KMS-11 (cell line): ENCODE results near the gene PIK3CA.
"Not testable (repeated sequence)": the region's sequence is repeated elsewhere in the genome, so short reads cannot be mapped to it uniquely, and the experiment has no call there.

Experiments
- H2AFZ ChIP-seq: fragments of 200-600 bp; sonication (generic); 2 replicates; pipeline ENCODE4 v1.6.1; 2016; ENCODE audit warnings: antibody characterized with exemption, mixed run types, low read depth
- H3K27ac ChIP-seq: fragments of 200-600 bp; sonication (generic); 2 replicates; pipeline ENCODE4 v1.6.1; 2016; ENCODE audit warnings: mild to moderate bottlenecking, mixed run types
- H3K27me3 ChIP-seq: fragments of 200-600 bp; sonication (generic); 2 replicates; pipeline ENCODE4 v1.6.1; 2017; ENCODE audit warnings: mild to moderate bottlenecking, low read depth, mixed run types, moderate library complexity; ENCODE audit not compliant: insufficient read depth
- H3K36me3 ChIP-seq: fragments of 200-600 bp; sonication (generic); 2 replicates; pipeline ENCODE4 v1.6.1; 2017; ENCODE audit warnings: mild to moderate bottlenecking, mixed run types; ENCODE audit not compliant: insufficient read depth
- H3K4me1 ChIP-seq: fragments of 200-600 bp; sonication (generic); 2 replicates; pipeline ENCODE4 v1.6.1; 2016; ENCODE audit warnings: mild to moderate bottlenecking, low read depth, mixed run types; ENCODE audit not compliant: poor library complexity, severe bottlenecking
- H3K4me2 ChIP-seq: fragments of 200-600 bp; sonication (generic); 2 replicates; pipeline ENCODE4 v1.7.0; 2016; ENCODE audit warnings: mild to moderate bottlenecking, mixed run types
- H3K4me3 ChIP-seq: fragments of 200-600 bp; sonication (generic); IDR thresholded peaks from 2 replicates; pipeline ENCODE4 v1.6.1; 2017; ENCODE audit warnings: low read depth, low read length, mixed read lengths; ENCODE audit not compliant: insufficient read depth
- H3K79me2 ChIP-seq: fragments of 200-600 bp; sonication (generic); 2 replicates; pipeline ENCODE4 v1.6.1; 2016; ENCODE audit warnings: low read depth, mixed run types; ENCODE audit not compliant: insufficient read depth
- H3K9ac ChIP-seq: fragments of 200-600 bp; sonication (generic); 2 replicates; pipeline ENCODE4 v1.6.1; 2016; ENCODE audit warnings: mild to moderate bottlenecking, mixed run types
- H4K20me1 ChIP-seq: fragments of 200-600 bp; sonication (generic); 2 replicates; pipeline ENCODE4 v1.6.1; 2016; ENCODE audit warnings: mild to moderate bottlenecking, mixed run types; ENCODE audit not compliant: insufficient read depth
- TF ChIP-seq, protein P1 (sequence below): fragments of 200-600 bp; sonication (generic); conservative IDR thresholded peaks from 2 replicates; pipeline ENCODE4 v1.6.1; 2017; ENCODE audit warnings: low read depth, mild to moderate bottlenecking, antibody characterized with exemption, low read length, moderate library complexity, mixed read lengths

The PIK3CA gene

GRCh38 chr3:179269152-179269707 is 121.1 kb downstream of the PIK3CA start:
- H3K4me3 ChIP-seq = no peak overlapping the region
- H3K27me3 ChIP-seq = no peaks in the 10 kb centered on the region
- H3K9ac ChIP-seq = no peak overlapping the region
- TF ChIP-seq, protein P1, sequence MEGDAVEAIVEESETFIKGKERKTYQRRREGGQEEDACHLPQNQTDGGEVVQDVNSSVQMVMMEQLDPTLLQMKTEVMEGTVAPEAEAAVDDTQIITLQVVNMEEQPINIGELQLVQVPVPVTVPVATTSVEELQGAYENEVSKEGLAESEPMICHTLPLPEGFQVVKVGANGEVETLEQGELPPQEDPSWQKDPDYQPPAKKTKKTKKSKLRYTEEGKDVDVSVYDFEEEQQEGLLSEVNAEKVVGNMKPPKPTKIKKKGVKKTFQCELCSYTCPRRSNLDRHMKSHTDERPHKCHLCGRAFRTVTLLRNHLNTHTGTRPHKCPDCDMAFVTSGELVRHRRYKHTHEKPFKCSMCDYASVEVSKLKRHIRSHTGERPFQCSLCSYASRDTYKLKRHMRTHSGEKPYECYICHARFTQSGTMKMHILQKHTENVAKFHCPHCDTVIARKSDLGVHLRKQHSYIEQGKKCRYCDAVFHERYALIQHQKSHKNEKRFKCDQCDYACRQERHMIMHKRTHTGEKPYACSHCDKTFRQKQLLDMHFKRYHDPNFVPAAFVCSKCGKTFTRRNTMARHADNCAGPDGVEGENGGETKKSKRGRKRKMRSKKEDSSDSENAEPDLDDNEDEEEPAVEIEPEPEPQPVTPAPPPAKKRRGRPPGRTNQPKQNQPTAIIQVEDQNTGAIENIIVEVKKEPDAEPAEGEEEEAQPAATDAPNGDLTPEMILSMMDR = no peak
- H2AFZ ChIP-seq = no peak overlapping the region
- no peaks in the 10 kb centered on the region for H3K4me1 ChIP-seq
- H3K4me2 ChIP-seq = no peak overlapping the region
- H4K20me1 ChIP-seq = no peaks in the 10 kb centered on the region
- H3K36me3 ChIP-seq = no peaks in the 10 kb centered on the region
- H3K79me2 ChIP-seq = no peaks in the 10 kb centered on the region
- no peak overlapping the region for H3K27ac ChIP-seq

- Histone ChIP-seq H3K27me3 (no peaks in the 10 kb centered on the region), H3K36me3 (no peaks in the 10 kb centered on the region), H3K9ac (no peak overlapping the region), H2AFZ (no peak overlapping the region), H3K27ac (no peak overlapping the region), H3K4me2 (no peak overlapping the region), H3K79me2 (no peaks in the 10 kb centered on the region), H3K4me1 (no peaks in the 10 kb centered on the region), H3K4me3 (no peak overlapping the region), H4K20me1 (no peaks in the 10 kb centered on the region)
- TF ChIP-seq, protein P1 = no peak
Measured at GRCh38 chr3:179272385-179272784, 124.2 kb downstream of the PIK3CA start.

DNA sequence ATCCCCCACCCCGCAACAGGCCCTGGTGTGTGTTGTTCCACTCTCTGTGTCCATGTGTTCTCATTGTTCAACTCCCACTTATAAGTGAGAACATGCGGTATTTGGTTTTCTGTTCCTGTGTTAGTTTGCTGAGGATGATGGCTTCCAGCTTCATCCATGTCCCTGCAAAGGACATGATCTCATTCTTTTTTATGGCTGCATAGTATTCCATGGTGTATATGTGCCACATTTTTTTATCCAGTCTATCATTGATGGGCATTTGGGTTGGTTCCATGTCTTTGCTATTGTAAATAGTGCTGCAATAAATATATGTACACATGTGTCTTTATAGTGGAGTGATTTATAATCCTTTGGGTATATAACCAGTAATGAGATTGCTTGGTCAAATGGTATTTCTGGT is 126.3 kb downstream of the PIK3CA start:
- H2AFZ ChIP-seq, H3K4me2 ChIP-seq, H3K4me1 ChIP-seq, H3K9ac ChIP-seq, H3K36me3 ChIP-seq, H3K79me2 ChIP-seq, H3K27me3 ChIP-seq, H3K27ac ChIP-seq, H4K20me1 ChIP-seq, H3K4me3 ChIP-seq: not testable (repeated sequence)

GRCh38 chr3:179276001-179276400 is 127.8 kb downstream of the PIK3CA start:
- no peak overlapping the region for H3K27ac ChIP-seq
- H3K4me1 ChIP-seq = no peaks in the 10 kb centered on the region
- H3K36me3 ChIP-seq = no peaks in the 10 kb centered on the region
- TF ChIP-seq, protein P1 = no peak
- H3K79me2 ChIP-seq = no peaks in the 10 kb centered on the region
- no peak overlapping the region for H3K4me3 ChIP-seq
- no peak overlapping the region for H2AFZ ChIP-seq
- H3K4me2 ChIP-seq = no peak overlapping the region
- no peaks in the 10 kb centered on the region for H3K27me3 ChIP-seq
- H3K9ac ChIP-seq = no peak overlapping the region
- no peaks in the 10 kb centered on the region for H4K20me1 ChIP-seq

GRCh38 chr3:179276743-179277142 is 128.6 kb downstream of the PIK3CA start:
- Histone ChIP-seq H3K4me2 (no peak overlapping the region), H2AFZ (no peak overlapping the region), H3K79me2 (no peaks in the 10 kb centered on the region), H3K36me3 (no peaks in the 10 kb centered on the region), H3K4me3 (no peak overlapping the region), H3K27me3 (no peaks in the 10 kb centered on the region), H4K20me1 (no peaks in the 10 kb centered on the region), H3K4me1 (no peaks in the 10 kb centered on the region), H3K9ac (no peak overlapping the region), H3K27ac (no peak overlapping the region)
- TF ChIP-seq, protein P1 = no peak
